HepG2 (cell line): ENCODE data around the gene TSPYL2. TPM values are rescaled to one million over a fixed set of nuclear protein-coding genes. Genes with fewer than 3 reads are reported as not detected.

Experiments used
- GABPA ChIP-seq, 2 experiments: IDR thresholded peaks; 2 replicates each; pipeline ENCODE4 v1.6.1; 2011 to 2016; ENCODE audit warnings: low read depth in 2 of 2, low read length in 1 of 2, missing biosample characterization in 1 of 2, missing genetic modification characterization in 1 of 2
- GMEB1 ChIP-seq: sonication (generic); formaldehyde crosslinking; IDR thresholded peaks from 2 replicates; pipeline ENCODE4 v1.5.1; 2020; ENCODE audit warnings: missing genetic modification reagents, mild to moderate bottlenecking, borderline replicate concordance
- HNRNPUL1 ChIP-seq: fragments of 200-400 bp; formaldehyde crosslinking; IDR thresholded peaks from 2 replicates; pipeline ENCODE4 v1.6.1; 2017; ENCODE audit warnings: low read depth, mild to moderate bottlenecking, low read length, moderate library complexity
- NFE2L1 ChIP-seq: sonication (generic); formaldehyde crosslinking; IDR thresholded peaks from 2 replicates; pipeline ENCODE4 v1.4.0; 2020; ENCODE audit warnings: missing genetic modification reagents, mild to moderate bottlenecking, borderline replicate concordance
- NR2C2 ChIP-seq: sonication (generic); formaldehyde crosslinking; IDR thresholded peaks from 2 replicates; pipeline ENCODE4 v1.4.0; 2020; ENCODE audit warnings: missing genetic modification reagents, mild to moderate bottlenecking, moderate library complexity, borderline replicate concordance
- PLRG1 ChIP-seq: fragments of 450-650 bp; conservative IDR thresholded peaks from 2 replicates; pipeline ENCODE4 v1.6.1; 2016
- POLR2AphosphoS5 ChIP-seq: IDR thresholded peaks from 2 replicates; pipeline ENCODE4 v1.6.1; 2012; ENCODE audit warnings: low read depth, low read length
- REST ChIP-seq, 2 experiments: IDR thresholded peaks; 2 replicates each; pipeline ENCODE4 v1.6.1; 2011 to 2012; ENCODE audit warnings: low read length in 2 of 2, borderline replicate concordance in 1 of 2, low read depth in 1 of 2, mild to moderate bottlenecking in 1 of 2, moderate library complexity in 1 of 2
- SAP130 ChIP-seq: IDR thresholded peaks from 2 replicates; pipeline ENCODE4 v1.6.1; 2016; ENCODE audit warnings: low read depth
- SMAD1 ChIP-seq: sonication (generic); formaldehyde crosslinking; IDR thresholded peaks from 2 replicates; pipeline ENCODE4 v1.4.0; 2020; ENCODE audit warnings: missing genetic modification reagents, low read depth, mild to moderate bottlenecking, borderline replicate concordance
- SNAPC5 ChIP-seq: sonication (generic); formaldehyde crosslinking; IDR thresholded peaks from 2 replicates; pipeline ENCODE4 v1.8.1; 2023; ENCODE audit warnings: mild to moderate bottlenecking, missing genetic modification reagents, borderline replicate concordance
- TEAD3 ChIP-seq: optimal IDR thresholded peaks from 2 replicates; pipeline ENCODE3; 2016; ENCODE audit warnings: borderline replicate concordance
- TRIM24 ChIP-seq: sonication (generic); formaldehyde crosslinking; IDR thresholded peaks from 2 replicates; pipeline ENCODE4 v1.8.0; 2022; ENCODE audit warnings: mild to moderate bottlenecking, missing genetic modification reagents
- ZMYM4 ChIP-seq: sonication (generic); formaldehyde crosslinking; IDR thresholded peaks from 2 replicates; pipeline ENCODE4 v1.8.1; 2023; ENCODE audit warnings: mild to moderate bottlenecking, missing genetic modification reagents
- ZNF264 ChIP-seq: sonication (generic); formaldehyde crosslinking; IDR thresholded peaks from 2 replicates; pipeline ENCODE4 v1.4.0; 2020; ENCODE audit warnings: missing genetic modification reagents
- ZNF296 ChIP-seq: sonication (generic); formaldehyde crosslinking; conservative IDR thresholded peaks from 2 replicates; pipeline ENCODE4 v1.5.0; 2020; ENCODE audit warnings: mild to moderate bottlenecking, missing genetic modification reagents
- ZNF335 ChIP-seq: sonication (generic); formaldehyde crosslinking; IDR thresholded peaks from 2 replicates; pipeline ENCODE4 v1.4.0; 2020; ENCODE audit warnings: missing genetic modification reagents
- ZNF354B ChIP-seq: sonication (generic); formaldehyde crosslinking; IDR thresholded peaks from 2 replicates; pipeline ENCODE4 v1.8.0; 2022; ENCODE audit warnings: mild to moderate bottlenecking, missing genetic modification reagents
- ZNF503 ChIP-seq: sonication (generic); formaldehyde crosslinking; IDR thresholded peaks from 2 replicates; pipeline ENCODE4 v1.4.0; 2020; ENCODE audit warnings: missing genetic modification reagents
- ZNF639 ChIP-seq: conservative IDR thresholded peaks from 2 replicates; pipeline ENCODE4 v1.6.1; 2018; ENCODE audit warnings: missing genetic modification reagents
- ZNF878 ChIP-seq: sonication (generic); formaldehyde crosslinking; IDR thresholded peaks from 2 replicates; pipeline ENCODE4 v1.8.1; 2023; ENCODE audit warnings: mild to moderate bottlenecking, missing genetic modification reagents, moderate library complexity
- polyA plus RNA-seq, 8 experiments: library from polyadenylated mRNA; depleted of rRNA in 3 of 8; stranded (reverse) in 7 of 8; unstranded in 1 of 8; fragments of >200 nt; fragmentation: Illumina TruSeq in 4 of 8; extraction: Trizol in 4 of 8; gene quantifications; 2 replicates each; pipeline versions ENCODE4 v1.2.1 to v1.2.3, GENCODE V29; 2011 to 2016; ENCODE audit warnings: low read depth in 4 of 8, missing spikeins in 1 of 8, mixed read lengths in 1 of 8; ENCODE audit not compliant: insufficient read depth in 1 of 8
- total RNA-seq, 5 experiments: library from RNA; depleted of rRNA; stranded (reverse); fragments of >200 nt; fragmentation: Illumina TruSeq; extraction: Trizol; gene quantifications; 2 replicates each; pipeline ENCODE4 v1.2.3, GENCODE V29; 2016; ENCODE audit warnings: low read depth in 1 of 5

TSPYL2 gene
- total and polyA plus RNA-seq, 2 of the 13 experiments (the other 11 are each of a cell fraction or from before 2014, with no cell fraction given) = 10.1 to 15.5 TPM

GRCh38 chrX:53093748-53094581 is 11.8 kb downstream of the TSPYL2 start, which contains the start of gene KANTR (continued):
- TF ChIP-seq REST (IDR thresholded peaks at IDR 0.05; ENCODE audit: borderline replicate concordance in 1 of 2, low read depth in 1 of 2, low read length in 2 of 2) (no peak), PLRG1 (no peak), ZNF264 (CRISPR knock-in tag) (no peak), NR2C2 (peak; percentile 29; the same call in 1 of the 2 replicates), ZNF335 (CRISPR knock-in tag) (no peak), TRIM24 (CRISPR knock-in tag) (no peak), ZNF503 (CRISPR knock-in tag) (no peak), NFE2L1 (CRISPR knock-in tag) (no peak), ZMYM4 (CRISPR knock-in tag) (peak; percentile 38; the same call in 1 of the 2 replicates), ZNF639 (no peak), ZNF878 (CRISPR knock-in tag) (peak; percentile 75; the same call in 1 of the 2 replicates), SNAPC5 (CRISPR knock-in tag) (no peak), ZNF296 (CRISPR knock-in tag) (no peak), GABPA (IDR thresholded peaks at IDR 0.05; ENCODE audit: low read depth, low read length) (no peak), GABPA (CRISPR knock-in tag; IDR thresholded peaks at IDR 0.05; ENCODE audit: low read depth) (peak; percentile 39; the same call in 1 of the 2 replicates), HNRNPUL1 (no peak), GMEB1 (CRISPR knock-in tag) (no peak; the same call in 1 of the 2 replicates), SMAD1 (CRISPR knock-in tag) (no peak), TEAD3 (CRISPR knock-in tag) (no peak), ZNF354B (no peak), SAP130 (CRISPR knock-in tag) (peak; percentile 74), POLR2AphosphoS5 (no peak)
